H1 (cell line): ENCODE results near the gene ITPR1. TPM values are rescaled to one million over a fixed set of nuclear protein-coding genes. Genes with fewer than 3 reads are reported as not detected.

Experiments used
- CTCF ChIA-PET: fragments of 300-600 bp; sonication (Branson Sonifier 250); formaldehyde crosslinking; loops from one replicate; lab custom pipeline; 2021; ENCODE audit not compliant: partially characterized antibody; lab: Charles Lee
- POLR2A ChIA-PET: fragments of 300-600 bp; sonication (Branson Sonifier 250); formaldehyde crosslinking; loops from one replicate; lab custom pipeline; 2021; ENCODE audit warnings: inconsistent platforms; ENCODE audit not compliant: partially characterized antibody; lab: Charles Lee
- DNase-seq, 2 experiments: peaks; one replicate each; pipeline versions ENCODE4 v3.0.0 to v3.0.0-alpha.2; 2010 to 2022; ENCODE audit warnings: low spot score in 2 of 2, low read depth in 1 of 2, mixed read lengths in 1 of 2
- FAIRE-seq: peaks from 2 replicates; lab custom pipeline; 2011; peaks lifted over from hg19 to GRCh38; lab: Jason Lieb, UNC
- H2AFZ ChIP-seq: 2 replicates; pipeline ENCODE4 v1.8.1; 2012; ENCODE audit warnings: low read length, inconsistent platforms
- H2AK5ac ChIP-seq: 2 replicates; pipeline ENCODE4 v1.6.1; 2013; ENCODE audit warnings: low read depth, low read length
- H2BK120ac ChIP-seq: replicated peaks from 2 replicates; pipeline ENCODE3; 2013; ENCODE audit warnings: low read depth, low read length, inconsistent platforms
- H2BK12ac ChIP-seq: 2 replicates; pipeline ENCODE4 v1.6.1; 2013; ENCODE audit warnings: low read depth, low read length
- H2BK15ac ChIP-seq: 2 replicates; pipeline ENCODE4 v1.6.1; 2013; ENCODE audit warnings: low read length
- H2BK20ac ChIP-seq: 2 replicates; pipeline ENCODE4 v1.6.1; 2013; ENCODE audit warnings: low read length
- H2BK5ac ChIP-seq: 2 replicates; pipeline ENCODE4 v1.6.1; 2013; ENCODE audit warnings: low read depth, low read length
- H3K14ac ChIP-seq: 2 replicates; pipeline ENCODE4 v1.6.1; 2013; ENCODE audit warnings: inconsistent platforms; ENCODE audit not compliant: insufficient read length
- H3K18ac ChIP-seq: 2 replicates; pipeline ENCODE4 v1.6.1; 2013; ENCODE audit warnings: low read length; ENCODE audit errors: extremely low read depth
- H3K23ac ChIP-seq: 2 replicates; pipeline ENCODE4 v1.6.1; 2013; ENCODE audit warnings: inconsistent platforms; ENCODE audit not compliant: insufficient read length
- H3K23me2 ChIP-seq: 2 replicates; pipeline ENCODE4 v1.6.1; 2013; ENCODE audit warnings: low read depth, low read length
- H3K27ac ChIP-seq: 2 replicates; pipeline ENCODE4 v1.6.1; 2011; ENCODE audit warnings: low read depth, low read length, inconsistent platforms
- H3K27me3 ChIP-seq, 4 experiments: replicated peaks in 1 of 4; 1 replicate in 1 of 4; 2 replicates in 3 of 4; pipeline versions ENCODE4 v1.6.1 to v1.8.1; 2011 to 2013; ENCODE audit warnings: low read length in 3 of 4, mild to moderate bottlenecking in 3 of 4, inconsistent platforms in 2 of 4, mixed read lengths in 2 of 4, moderate library complexity in 1 of 4; ENCODE audit not compliant: control insufficient read depth in 3 of 4, insufficient read depth in 3 of 4; ENCODE audit errors: extremely low read depth in 1 of 4
- H3K36me3 ChIP-seq, 4 experiments: 2 replicates each; pipeline versions ENCODE4 v1.6.1 to v1.8.1; 2011 to 2013; ENCODE audit warnings: mild to moderate bottlenecking in 4 of 4, low read length in 3 of 4, moderate library complexity in 2 of 4, control low read depth in 1 of 4, inconsistent platforms in 1 of 4; ENCODE audit not compliant: insufficient read depth in 4 of 4, control insufficient read depth in 2 of 4
- H3K4ac ChIP-seq: replicated peaks from 2 replicates; pipeline ENCODE3; 2013; ENCODE audit warnings: low read length, low read depth, mixed read lengths, inconsistent platforms; ENCODE audit not compliant: insufficient read length
- H3K4me1 ChIP-seq, 4 experiments: replicated peaks in 1 of 4; 1 replicate in 1 of 4; 2 replicates in 3 of 4; pipeline versions ENCODE4 v1.6.1 to v1.8.1; 2011 to 2013; ENCODE audit warnings: low read length in 3 of 4, inconsistent platforms in 2 of 4, mixed read lengths in 1 of 4; ENCODE audit not compliant: insufficient read depth in 4 of 4, control insufficient read depth in 3 of 4
- H3K4me2 ChIP-seq, 2 experiments: 2 replicates each; pipeline versions ENCODE4 v1.6.1 to v1.8.1; 2011 to 2013; ENCODE audit warnings: low read depth in 2 of 2, low read length in 2 of 2, control low read depth in 1 of 2, inconsistent platforms in 1 of 2, mild to moderate bottlenecking in 1 of 2; ENCODE audit not compliant: insufficient read depth in 1 of 2
- H3K4me3 ChIP-seq, 4 experiments: fragments of 200-600, 300-600 bp in 1 of 4; sonication (generic), shearing (Covaris generic), sonication (Bioruptor Twin) in 1 of 4; 2 replicates each; pipeline versions ENCODE4 v1.5.1 to v1.8.1; 2011 to 2016; ENCODE audit warnings: low read length in 4 of 4, low read depth in 3 of 4, control low read depth in 2 of 4, inconsistent platforms in 2 of 4, mild to moderate bottlenecking in 2 of 4, mixed read lengths in 1 of 4, moderate library complexity in 1 of 4; ENCODE audit not compliant: insufficient read depth in 2 of 4; ENCODE audit errors: extremely low read depth in 1 of 4
- H3K56ac ChIP-seq: replicated peaks from 2 replicates; pipeline ENCODE3; 2013; ENCODE audit warnings: low read depth, mild to moderate bottlenecking, mixed read lengths, low read length, inconsistent platforms; ENCODE audit not compliant: insufficient read length
- H3K79me1 ChIP-seq: 2 replicates; pipeline ENCODE4 v1.6.1; 2013; ENCODE audit warnings: low read depth, low read length, control low read depth
- H3K79me2 ChIP-seq, 2 experiments: 2 replicates each; pipeline versions ENCODE4 v1.6.1 to v1.8.1; 2012 to 2013; ENCODE audit warnings: low read length in 2 of 2, mild to moderate bottlenecking in 2 of 2, inconsistent platforms in 1 of 2; ENCODE audit not compliant: insufficient read depth in 2 of 2, control insufficient read depth in 1 of 2
- H3K9ac ChIP-seq, 4 experiments: replicated peaks in 1 of 4; 1 replicate in 1 of 4; 2 replicates in 3 of 4; pipeline versions ENCODE4 v1.6.1 to v1.8.1; 2011 to 2013; ENCODE audit warnings: low read depth in 3 of 4, low read length in 3 of 4, control low read depth in 2 of 4, mild to moderate bottlenecking in 2 of 4, moderate library complexity in 2 of 4, inconsistent platforms in 1 of 4; ENCODE audit errors: extremely low read depth in 1 of 4
- H3K9me3 ChIP-seq, 2 experiments: 2 replicates each; pipeline versions ENCODE4 v1.6.1 to v1.8.1; 2012 to 2013; ENCODE audit warnings: mild to moderate bottlenecking in 2 of 2, moderate library complexity in 2 of 2, control low read depth in 1 of 2, inconsistent platforms in 1 of 2, low read depth in 1 of 2, low read length in 1 of 2, mixed read lengths in 1 of 2; ENCODE audit not compliant: insufficient read depth in 2 of 2
- H4K20me1 ChIP-seq, 2 experiments: replicated peaks in 1 of 2; 2 replicates each; pipeline versions ENCODE3 to v1.8.1; 2011 to 2013; ENCODE audit warnings: inconsistent platforms in 2 of 2, low read length in 2 of 2, mild to moderate bottlenecking in 1 of 2; ENCODE audit not compliant: insufficient read depth in 2 of 2, control insufficient read depth in 1 of 2
- H4K5ac ChIP-seq: 2 replicates; pipeline ENCODE4 v1.6.1; 2013; ENCODE audit warnings: low read length, low read depth, mixed read lengths, inconsistent platforms; ENCODE audit not compliant: insufficient read length
- H4K8ac ChIP-seq: 2 replicates; pipeline ENCODE4 v1.8.0; 2013; ENCODE audit warnings: mild to moderate bottlenecking, moderate library complexity, low read length, inconsistent platforms; ENCODE audit not compliant: insufficient read depth; ENCODE audit errors: extremely low read depth
- H4K91ac ChIP-seq: replicated peaks from 2 replicates; pipeline ENCODE3; 2013; ENCODE audit warnings: low read length, mixed read lengths, inconsistent platforms; ENCODE audit not compliant: insufficient read length
- CEBPB ChIP-seq: IDR thresholded peaks from 2 replicates; pipeline ENCODE4 v1.6.1; 2012; ENCODE audit warnings: low read depth, low read length
- CREB1 ChIP-seq: IDR thresholded peaks from 2 replicates; pipeline ENCODE4 v1.6.1; 2012; ENCODE audit warnings: inconsistent platforms
- EGR1 ChIP-seq: IDR thresholded peaks from 2 replicates; pipeline ENCODE4 v1.6.1; 2011; ENCODE audit warnings: low read depth, low read length, borderline replicate concordance
- EP300 ChIP-seq, 2 experiments: IDR thresholded peaks; 1 replicate in 1 of 2; 2 replicates in 1 of 2; pipeline ENCODE4 v1.6.1; 2011 to 2012; ENCODE audit warnings: low read depth in 2 of 2, low read length in 2 of 2, mild to moderate bottlenecking in 2 of 2, borderline replicate concordance in 1 of 2, inconsistent platforms in 1 of 2, moderate library complexity in 1 of 2
- GTF2F1 ChIP-seq: IDR thresholded peaks from 2 replicates; pipeline ENCODE4 v1.6.1; 2012; ENCODE audit warnings: low read depth, low read length, improper control_type of control experiment, borderline replicate concordance
- HDAC2 ChIP-seq, 2 experiments: fragments of 300-600 bp in 1 of 2; sonication (generic) in 1 of 2; IDR thresholded peaks; 2 replicates each; pipeline ENCODE4 v1.6.1; 2011 to 2012; ENCODE audit warnings: low read depth in 2 of 2, low read length in 2 of 2, mild to moderate bottlenecking in 2 of 2, moderate library complexity in 2 of 2, borderline replicate concordance in 1 of 2, inconsistent platforms in 1 of 2
- KDM5A ChIP-seq: fragments of 200-600 bp; IDR thresholded peaks from 2 replicates; pipeline ENCODE4 v1.7.1; 2012; ENCODE audit warnings: mild to moderate bottlenecking, low read length, inconsistent platforms, mixed read lengths
- RNF2 ChIP-seq: fragments of 200-900, 300-1000 bp; sonication (generic); IDR thresholded peaks from 2 replicates; pipeline ENCODE4 v1.7.1; 2016; ENCODE audit warnings: borderline replicate concordance, low read depth, mild to moderate bottlenecking, antibody characterized with exemption, low read length; ENCODE audit not compliant: poor library complexity, severe bottlenecking; ENCODE audit errors: missing control alignments
- SP2 ChIP-seq: IDR thresholded peaks from 2 replicates; pipeline ENCODE4 v1.6.1; 2012; ENCODE audit warnings: mild to moderate bottlenecking, low read length, inconsistent platforms
- ZNF274 ChIP-seq: IDR thresholded peaks from 2 replicates; pipeline ENCODE4 v1.7.0; 2012; ENCODE audit warnings: low read length, borderline replicate concordance; ENCODE audit errors: extremely low read depth
- WGBS, 2 experiments: shearing (Covaris generic) in 1 of 2; methylation state at CpG; one replicate each; pipeline versions ENCODE4 v1.1.6 to v1.1.7; 2013 to 2015; ENCODE audit warnings: low lambda C conversion rate in 2 of 2, mixed read lengths in 2 of 2, inconsistent platforms in 1 of 2, low coverage in 1 of 2, missing lambda C conversion rate in 1 of 2; ENCODE audit not compliant: insufficient replicate concordance in 2 of 2, insufficient coverage in 1 of 2, insufficient read length in 1 of 2; ENCODE audit errors: extremely low coverage in 1 of 2, missing lambda C conversion rate in 1 of 2; 5-methylcytosine and 5-hydroxymethylcytosine counted together
- polyA plus RNA-seq, 7 experiments: library from polyadenylated mRNA; depleted of rRNA in 3 of 7; stranded (reverse) in 5 of 7; unstranded in 2 of 7; fragments of >200 nt in 5 of 7; fragments of 200-250 nt in 2 of 7; gene quantifications; 1 replicate in 5 of 7; 2 replicates in 1 of 7; 4 replicates in 1 of 7; pipeline versions ENCODE4 v1.2.1 to v1.2.3, GENCODE V29; 2011 to 2013; ENCODE audit warnings: missing spikeins in 2 of 7, mixed read lengths in 2 of 7
- total RNA-seq: library from RNA; stranded (reverse); fragmentation: NEBNext Ultra II Directional; extraction: Animal tissue kit (Norgen Biotek cat#: 25700); gene quantifications from 2 replicates; pipeline ENCODE4 v1.2.1, GENCODE V29; 2021
- TF ChIP-seq, protein P1 (sequence below): IDR thresholded peaks from 2 replicates; pipeline ENCODE4 v1.6.1; 2012; ENCODE audit warnings: inconsistent platforms
- TF ChIP-seq, protein P2 (sequence below): IDR thresholded peaks from 2 replicates; pipeline ENCODE4 v1.6.1; 2011; ENCODE audit warnings: low read depth, mild to moderate bottlenecking, low read length; ENCODE audit not compliant: insufficient read depth

The ITPR1 gene
- total and polyA plus RNA-seq, 2 of the 8 experiments (the other 6 are each of a cell fraction or from before 2014, with no cell fraction given): 2.5 to 16.3 TPM

DNA sequence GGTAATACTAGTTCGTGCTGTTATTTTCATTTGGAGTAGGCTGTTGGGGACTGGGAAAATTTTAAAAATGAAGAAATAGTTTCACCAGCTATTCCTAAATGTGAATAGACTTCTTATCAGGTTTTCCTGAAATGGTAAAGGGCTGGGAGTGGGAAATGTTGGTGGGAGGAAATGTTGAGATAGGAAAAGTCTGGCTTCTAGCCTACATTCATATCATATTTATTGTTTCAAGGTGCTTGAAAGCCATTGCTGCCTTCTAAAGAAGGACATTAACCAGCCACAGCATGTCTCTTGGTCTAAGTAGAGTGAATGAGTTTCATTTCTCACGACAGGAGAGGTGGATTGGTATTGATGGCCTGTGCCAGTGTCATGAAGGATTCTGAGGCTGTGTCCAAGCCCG lies 288.9 kb downstream of the ITPR1 start:
- Histone ChIP-seq H2BK5ac (no peak overlapping the region), H2AFZ (no peak overlapping the region), H3K23ac (no peak overlapping the region), H4K8ac (no peak overlapping the region), H3K4me3 (no peak overlapping the region), H3K9me3 (no peaks in the 10 kb centered on the region), H4K91ac (no peak overlapping the region), H3K18ac (no peak overlapping the region), H2AK5ac (no peak overlapping the region), H2BK15ac (no peak overlapping the region), H3K56ac (no peak overlapping the region), H3K79me1 (no peaks in the 10 kb centered on the region), H2BK12ac (no peak overlapping the region), H3K4me2 (no peak overlapping the region), H3K36me3 (no peaks in the 10 kb centered on the region; a peak in 2 of 8 replicates), H3K27me3 (no peaks in the 10 kb centered on the region), H4K20me1 (no peaks in the 10 kb centered on the region), H3K27ac (no peak overlapping the region), H3K79me2 (no peaks in the 10 kb centered on the region), H2BK20ac (no peak overlapping the region), H3K4me1 (no peaks in the 10 kb centered on the region; a peak in 1 of 7 replicates), H4K5ac (no peak overlapping the region), H3K23me2 (no peaks in the 10 kb centered on the region), H3K4ac (no peak overlapping the region), H2BK120ac (no peak overlapping the region), H3K14ac (no peak overlapping the region), H3K9ac (no peak overlapping the region)
- ChIA-PET CTCF (interaction anchor here (1.0 to 1.3 kb wide), 2 partner anchors 67 to 81 kb away, joined by 3 read pairs; no protein-coding TSS in a partner anchor), POLR2A (no interaction called here)
- WGBS, 2 experiments: 91% methylated on average over 3 of the region's 3 CpGs; no CpG with 5 or more reads in 1 of the 2 experiments
- FAIRE-seq (no peak), DNase-seq (no peak)
- no peak for TF ChIP-seq CEBPB
- no peak for TF ChIP-seq RNF2
- no peak for TF ChIP-seq CREB1
- TF ChIP-seq KDM5A: no peak
- no peak for TF ChIP-seq EP300 (IDR thresholded peaks at IDR 0.05; ENCODE audit: borderline replicate concordance in 1 of 2, low read depth in 2 of 2, low read length in 2 of 2)
- TF ChIP-seq, protein P1, sequence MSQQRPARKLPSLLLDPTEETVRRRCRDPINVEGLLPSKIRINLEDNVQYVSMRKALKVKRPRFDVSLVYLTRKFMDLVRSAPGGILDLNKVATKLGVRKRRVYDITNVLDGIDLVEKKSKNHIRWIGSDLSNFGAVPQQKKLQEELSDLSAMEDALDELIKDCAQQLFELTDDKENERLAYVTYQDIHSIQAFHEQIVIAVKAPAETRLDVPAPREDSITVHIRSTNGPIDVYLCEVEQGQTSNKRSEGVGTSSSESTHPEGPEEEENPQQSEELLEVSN: no peak
- no peak for TF ChIP-seq GTF2F1
- TF ChIP-seq ZNF274: no peak
- TF ChIP-seq, protein P2, sequence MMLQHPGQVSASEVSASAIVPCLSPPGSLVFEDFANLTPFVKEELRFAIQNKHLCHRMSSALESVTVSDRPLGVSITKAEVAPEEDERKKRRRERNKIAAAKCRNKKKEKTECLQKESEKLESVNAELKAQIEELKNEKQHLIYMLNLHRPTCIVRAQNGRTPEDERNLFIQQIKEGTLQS: no peak
- TF ChIP-seq SP2: no peak
- no peak for TF ChIP-seq EGR1
- TF ChIP-seq HDAC2 (IDR thresholded peaks at IDR 0.05; ENCODE audit: borderline replicate concordance in 1 of 2, low read depth in 2 of 2, low read length in 2 of 2): no peak
